Fibroblast of lung (primary cell): ENCODE results near the gene FEZF1. TPM values are rescaled to one million over a fixed set of nuclear protein-coding genes. Genes with fewer than 3 reads are reported as not detected.

Experiments
- DNase-seq, 2 donors: peaks; one replicate each; pipeline versions ENCODE4 v3.0.0 to v3.0.0-alpha.2; 2010; ENCODE audit warnings: low read depth in 2 of 2
- H2AFZ ChIP-seq: 2 replicates; pipeline ENCODE4 v1.5.1; 2012; ENCODE audit warnings: low read length, control low read depth, inconsistent platforms
- H3K27ac ChIP-seq: 2 replicates; pipeline ENCODE4 v1.5.1; 2011; ENCODE audit warnings: low read length, control low read depth; ENCODE audit not compliant: insufficient read depth
- H3K27me3 ChIP-seq: 2 replicates; pipeline ENCODE4 v1.5.1; 2011; ENCODE audit warnings: mild to moderate bottlenecking, low read length; ENCODE audit not compliant: control insufficient read depth, insufficient read depth
- H3K36me3 ChIP-seq: 2 replicates; pipeline ENCODE4 v1.5.1; 2011; ENCODE audit warnings: low read length; ENCODE audit not compliant: control insufficient read depth, insufficient read depth
- H3K4me1 ChIP-seq: 2 replicates; pipeline ENCODE4 v1.5.1; 2011; ENCODE audit warnings: low read length; ENCODE audit not compliant: control insufficient read depth, insufficient read depth; ENCODE audit errors: extremely low read depth
- H3K4me2 ChIP-seq: 2 replicates; pipeline ENCODE4 v1.5.1; 2011; ENCODE audit warnings: low read length, control low read depth; ENCODE audit not compliant: insufficient read depth; ENCODE audit errors: extremely low read depth
- H3K4me3 ChIP-seq, 4 experiments: fragments of 200-600 bp in 1 of 4; sonication (generic) in 1 of 4; replicated peaks in 1 of 4; 2 replicates each; pipeline ENCODE4 v1.5.1; 2011 to 2016; ENCODE audit warnings: low read length in 4 of 4, low read depth in 3 of 4, mild to moderate bottlenecking in 3 of 4, control low read depth in 2 of 4, inconsistent platforms in 1 of 4, mixed read lengths in 1 of 4; ENCODE audit not compliant: insufficient read depth in 1 of 4; ENCODE audit errors: control extremely low read depth in 1 of 4
- H3K79me2 ChIP-seq: 2 replicates; pipeline ENCODE4 v1.5.1; 2012; ENCODE audit warnings: mild to moderate bottlenecking, low read length, inconsistent platforms; ENCODE audit not compliant: control insufficient read depth, insufficient read depth
- H3K9ac ChIP-seq: 2 replicates; pipeline ENCODE4 v1.5.1; 2011; ENCODE audit warnings: mild to moderate bottlenecking, low read length, control low read depth; ENCODE audit not compliant: insufficient read depth
- H3K9me3 ChIP-seq: 2 replicates; pipeline ENCODE4 v1.5.1; 2012; ENCODE audit warnings: low read depth, low read length; ENCODE audit not compliant: control insufficient read depth, insufficient read depth
- H4K20me1 ChIP-seq: 2 replicates; pipeline ENCODE4 v1.5.1; 2011; ENCODE audit warnings: low read length; ENCODE audit not compliant: control insufficient read depth, insufficient read depth; ENCODE audit errors: extremely low read depth
- EZH2 ChIP-seq: IDR thresholded peaks from 2 replicates; pipeline ENCODE4 v1.5.1; 2012; ENCODE audit warnings: low read length, control low read depth, mild to moderate bottlenecking; ENCODE audit errors: missing control alignments
- polyA plus RNA-seq, 2 donors: library from polyadenylated mRNA; depleted of rRNA in 1 of 2; stranded (reverse) in 1 of 2; unstranded in 1 of 2; fragments of >200 nt; gene quantifications; 2 replicates each; pipeline ENCODE4 v1.2.1, GENCODE V29; 2011 to 2012; ENCODE audit warnings: missing spikeins in 1 of 2
- total RNA-seq: library from RNA; depleted of rRNA; stranded (reverse); fragments of >200 nt; gene quantifications from 2 replicates; pipeline ENCODE4 v1.2.1, GENCODE V29; 2014
- TF ChIP-seq, protein P1 (sequence below), 2 donors: IDR thresholded peaks in 1 of 2; conservative IDR thresholded peaks in 1 of 2; 1 replicate in 1 of 2; 2 replicates in 1 of 2; pipeline ENCODE4 v1.5.1; 2011 to 2012; ENCODE audit warnings: low read length in 2 of 2, control low read depth in 1 of 2, inconsistent platforms in 1 of 2, low read depth in 1 of 2, mild to moderate bottlenecking in 1 of 2

The FEZF1 gene
- total and polyA plus RNA-seq, 2 donors (not counting 1 experiment from before 2014, with no cell fraction given) = not detected

DNA sequence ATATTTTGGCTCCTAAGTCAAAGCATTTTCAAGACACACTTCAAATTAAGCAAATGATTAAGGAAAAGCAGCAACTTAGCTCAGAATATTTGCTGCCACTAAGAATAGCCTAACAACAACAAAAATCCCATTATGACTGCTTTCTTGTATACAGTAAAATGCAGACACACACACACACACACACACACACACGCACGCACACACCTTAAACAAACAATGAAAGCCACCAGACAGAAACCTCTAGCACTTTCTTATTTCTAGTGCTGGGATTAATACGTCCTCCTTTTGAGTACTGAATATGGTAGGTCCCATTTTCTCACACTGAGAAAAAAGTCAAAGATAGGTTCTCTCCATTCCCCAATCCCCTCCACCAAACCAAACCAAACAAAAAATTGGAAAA lies 23.4 kb upstream of the FEZF1 start:
- no peak for TF ChIP-seq EZH2
- TF ChIP-seq, protein P1, sequence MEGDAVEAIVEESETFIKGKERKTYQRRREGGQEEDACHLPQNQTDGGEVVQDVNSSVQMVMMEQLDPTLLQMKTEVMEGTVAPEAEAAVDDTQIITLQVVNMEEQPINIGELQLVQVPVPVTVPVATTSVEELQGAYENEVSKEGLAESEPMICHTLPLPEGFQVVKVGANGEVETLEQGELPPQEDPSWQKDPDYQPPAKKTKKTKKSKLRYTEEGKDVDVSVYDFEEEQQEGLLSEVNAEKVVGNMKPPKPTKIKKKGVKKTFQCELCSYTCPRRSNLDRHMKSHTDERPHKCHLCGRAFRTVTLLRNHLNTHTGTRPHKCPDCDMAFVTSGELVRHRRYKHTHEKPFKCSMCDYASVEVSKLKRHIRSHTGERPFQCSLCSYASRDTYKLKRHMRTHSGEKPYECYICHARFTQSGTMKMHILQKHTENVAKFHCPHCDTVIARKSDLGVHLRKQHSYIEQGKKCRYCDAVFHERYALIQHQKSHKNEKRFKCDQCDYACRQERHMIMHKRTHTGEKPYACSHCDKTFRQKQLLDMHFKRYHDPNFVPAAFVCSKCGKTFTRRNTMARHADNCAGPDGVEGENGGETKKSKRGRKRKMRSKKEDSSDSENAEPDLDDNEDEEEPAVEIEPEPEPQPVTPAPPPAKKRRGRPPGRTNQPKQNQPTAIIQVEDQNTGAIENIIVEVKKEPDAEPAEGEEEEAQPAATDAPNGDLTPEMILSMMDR (conservative IDR thresholded peaks at IDR 0.05 in 1 of 2, IDR thresholded peaks at IDR 0.05 in 1 of 2; ENCODE audit: low read depth in 1 of 2, low read length in 2 of 2) = no peak
- Histone ChIP-seq H3K4me2 (no peak overlapping the region), H3K27me3 (no peaks in the 10 kb centered on the region), H3K4me3 (no peak overlapping the region), H3K9me3 (no peaks in the 10 kb centered on the region), H2AFZ (no peak overlapping the region), H3K79me2 (no peaks in the 10 kb centered on the region), H3K36me3 (no peaks in the 10 kb centered on the region), H4K20me1 (no peaks in the 10 kb centered on the region), H3K4me1 (no peaks in the 10 kb centered on the region), H3K27ac (no peak overlapping the region), H3K9ac (no peak overlapping the region)
- no peak for DNase-seq

DNA sequence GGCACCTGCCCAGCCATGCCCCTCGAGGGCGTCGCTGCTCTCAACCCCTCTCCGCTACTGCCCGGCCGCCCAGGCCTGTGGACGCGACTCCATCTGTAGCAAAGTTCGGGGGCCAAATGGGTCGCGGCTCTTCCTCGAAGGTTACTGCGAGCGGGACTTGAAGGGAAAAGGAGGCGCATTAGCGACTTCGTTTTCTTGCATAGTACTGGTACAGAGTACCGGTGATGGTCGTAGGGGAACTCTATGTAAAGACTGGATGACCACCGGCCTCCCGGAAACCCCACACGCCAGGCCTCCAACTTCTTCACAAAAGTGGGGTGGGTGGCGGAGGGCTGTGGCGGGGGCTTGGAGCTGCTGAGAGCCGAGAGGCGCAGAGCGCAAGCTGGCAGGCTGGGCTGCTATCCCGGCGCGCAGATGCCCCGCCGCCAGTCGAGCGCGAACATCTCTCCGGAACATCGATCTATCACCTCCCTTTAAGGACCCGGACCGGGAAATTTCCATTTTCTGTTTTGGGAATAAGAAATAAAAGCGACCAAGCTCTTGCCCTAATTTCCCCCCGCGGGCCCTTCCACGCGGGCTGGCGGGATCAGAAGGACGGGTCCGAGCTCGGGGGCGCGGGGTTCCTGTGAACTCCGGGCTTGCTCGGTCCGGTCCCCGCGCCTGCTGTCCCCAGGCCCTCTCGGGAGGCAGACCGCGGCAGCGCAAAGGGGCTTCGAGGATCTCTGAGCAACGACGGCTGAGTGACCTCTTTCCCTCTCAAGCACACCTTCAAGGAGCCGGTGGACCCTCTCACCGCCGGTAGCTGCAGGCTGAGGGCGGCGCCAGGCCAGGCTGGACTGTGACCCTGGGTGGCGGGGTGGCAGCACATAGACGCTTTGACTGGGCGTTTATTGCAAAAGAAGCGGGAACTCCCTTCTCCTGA lies 12.2 kb upstream of the FEZF1 start:
- no peaks in the 10 kb centered on the region for H3K9me3 ChIP-seq
- H3K4me2 ChIP-seq = no peak overlapping the region
- no peak for DNase-seq
- no peak overlapping the region for H3K9ac ChIP-seq
- H3K27ac ChIP-seq = no peak overlapping the region
- H3K4me3 ChIP-seq = no peak overlapping the region
- H3K27me3 ChIP-seq = peaks cover 42% of the 10 kb centered on the region
- no peaks in the 10 kb centered on the region for H3K79me2 ChIP-seq
- no peak overlapping the region for H2AFZ ChIP-seq
- H3K36me3 ChIP-seq = no peaks in the 10 kb centered on the region
- no peaks in the 10 kb centered on the region for H3K4me1 ChIP-seq
- H4K20me1 ChIP-seq = no peaks in the 10 kb centered on the region
- TF ChIP-seq, protein P1 (conservative IDR thresholded peaks at IDR 0.05 in 1 of 2, IDR thresholded peaks at IDR 0.05 in 1 of 2; ENCODE audit: low read depth in 1 of 2, low read length in 2 of 2) = no peak
- no peak for TF ChIP-seq EZH2

DNA sequence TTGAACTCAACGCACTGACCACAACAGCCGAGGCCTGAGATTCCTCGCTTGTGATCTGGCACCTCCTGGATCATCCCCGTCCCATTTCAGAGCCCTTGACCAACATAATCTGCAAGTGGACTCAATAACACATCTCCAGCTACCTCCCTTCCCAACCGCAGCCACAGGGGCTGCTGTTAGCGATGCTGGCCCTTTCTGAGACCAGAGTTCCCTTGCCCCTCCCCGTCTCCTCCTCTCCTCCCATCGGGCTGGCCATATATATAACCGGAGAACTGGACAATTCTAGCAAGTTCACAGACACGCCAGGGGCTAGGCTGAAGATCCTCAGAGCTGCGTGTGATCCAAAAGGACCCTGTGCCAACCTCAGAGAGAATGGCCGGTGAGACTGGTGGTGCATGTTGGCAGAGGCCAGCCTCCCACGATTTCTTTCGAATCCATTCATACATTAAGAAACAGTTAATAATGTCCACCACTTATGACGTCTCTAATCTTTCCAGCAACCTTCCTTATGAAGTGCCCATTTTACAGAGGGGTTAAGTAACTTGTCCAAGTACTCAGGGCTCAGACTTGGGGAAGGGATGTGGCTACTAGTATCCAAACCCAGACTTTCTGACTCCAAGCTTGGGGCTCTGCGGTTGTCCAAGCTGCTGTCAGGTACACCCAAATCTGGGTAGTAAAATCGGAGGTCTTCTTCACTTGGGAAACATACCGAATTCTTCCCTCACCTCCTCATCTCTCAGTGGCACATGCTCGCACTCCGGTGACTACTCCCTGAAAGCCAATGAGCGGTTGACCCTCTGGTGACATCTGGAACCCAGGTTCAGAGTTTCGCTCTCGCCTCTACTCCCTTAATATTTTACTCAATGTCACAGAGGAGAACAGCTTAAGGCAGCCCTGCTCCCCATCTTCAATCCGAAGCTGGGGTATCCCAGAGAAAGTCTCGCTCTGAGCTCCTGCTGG lies 11.2 kb upstream of the FEZF1 start:
- no peak overlapping the region for H2AFZ ChIP-seq
- H3K9me3 ChIP-seq = no peaks in the 10 kb centered on the region
- no peaks in the 10 kb centered on the region for H3K36me3 ChIP-seq
- H3K4me2 ChIP-seq = no peak overlapping the region
- no peak overlapping the region for H3K27ac ChIP-seq
- H4K20me1 ChIP-seq = no peaks in the 10 kb centered on the region
- TF ChIP-seq EZH2 = no peak
- TF ChIP-seq, protein P1 (conservative IDR thresholded peaks at IDR 0.05 in 1 of 2, IDR thresholded peaks at IDR 0.05 in 1 of 2; ENCODE audit: low read depth in 1 of 2, low read length in 2 of 2) = no peak
- no peaks in the 10 kb centered on the region for H3K4me1 ChIP-seq
- H3K9ac ChIP-seq = no peak overlapping the region
- H3K4me3 ChIP-seq = no peak overlapping the region
- H3K27me3 ChIP-seq = peaks cover 51% of the 10 kb centered on the region
- no peak for DNase-seq
- no peaks in the 10 kb centered on the region for H3K79me2 ChIP-seq
